ENCODE measurements around the gene MUS81.
"Not testable (repeated sequence)": the region's sequence is repeated elsewhere in the genome, so short reads cannot be mapped to it uniquely, and the experiment has no call there.

MUS81 gene

DNA sequence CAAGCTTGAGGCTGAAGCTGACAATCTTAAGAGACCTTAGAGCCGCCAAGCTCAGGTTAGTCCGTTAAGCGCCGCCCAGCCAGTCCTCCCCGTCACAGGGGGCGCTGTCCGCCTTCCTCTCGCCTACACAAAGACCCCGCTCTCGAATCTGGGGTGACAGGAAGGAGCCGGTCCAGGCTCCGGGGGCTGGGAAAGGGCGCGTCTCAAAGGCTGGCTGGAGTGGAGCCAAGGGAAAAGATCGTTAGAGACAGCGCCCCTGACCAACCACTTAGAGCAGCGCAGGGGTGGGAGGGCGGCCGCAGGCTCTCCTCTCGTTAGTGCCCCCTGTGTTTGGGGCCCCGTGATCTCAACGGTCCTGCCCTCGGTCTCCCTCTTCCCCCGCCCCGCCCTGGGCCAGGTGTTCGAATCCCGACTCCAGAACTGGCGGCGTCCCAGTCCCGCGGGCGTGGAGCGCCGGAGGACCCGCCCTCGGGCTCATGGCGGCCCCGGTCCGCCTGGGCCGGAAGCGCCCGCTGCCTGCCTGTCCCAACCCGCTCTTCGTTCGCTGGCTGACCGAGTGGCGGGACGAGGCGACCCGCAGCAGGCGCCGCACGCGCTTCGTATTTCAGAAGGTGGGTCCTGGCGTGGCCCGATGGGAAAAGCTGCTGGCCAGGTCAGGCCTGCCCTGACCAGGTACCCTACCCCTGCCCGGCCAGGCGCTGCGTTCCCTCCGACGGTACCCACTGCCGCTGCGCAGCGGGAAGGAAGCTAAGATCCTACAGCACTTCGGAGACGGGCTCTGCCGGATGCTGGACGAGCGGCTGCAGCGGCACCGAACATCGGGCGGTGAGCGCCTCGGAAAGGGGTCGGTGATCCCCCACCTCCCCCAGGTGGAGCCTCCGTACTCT is at the start of gene MUS81:
Gene MUS81 (plus strand): TSS at position 156 of the 887 bp plus-strand sequence. CDS start 321 bp downstream, at position 477.
- FAIRE-seq (peak; percentile 88), DNase-seq (ENCODE audit: extremely low spot score, insufficient read length, low read depth) (peak; percentile 88)

GRCh38 chr11:65811764-65812475 is 48.3 kb upstream of the MUS81 start:
- FAIRE-seq (no peak), DNase-seq (ENCODE audit: extremely low spot score, insufficient read length, low read depth) (no peak)

- FAIRE-seq (no peak), DNase-seq (ENCODE audit: extremely low spot score, insufficient read length, low read depth) (no peak)
These were observed 45.9 kb upstream of the MUS81 start for GRCh38 chr11:65814131-65814985.

- FAIRE-seq = no peak
- no peak for DNase-seq (ENCODE audit: extremely low spot score, insufficient read length, low read depth)
These were observed 45.2 kb upstream of the MUS81 start for GRCh38 chr11:65814986-65815565.

DNA sequence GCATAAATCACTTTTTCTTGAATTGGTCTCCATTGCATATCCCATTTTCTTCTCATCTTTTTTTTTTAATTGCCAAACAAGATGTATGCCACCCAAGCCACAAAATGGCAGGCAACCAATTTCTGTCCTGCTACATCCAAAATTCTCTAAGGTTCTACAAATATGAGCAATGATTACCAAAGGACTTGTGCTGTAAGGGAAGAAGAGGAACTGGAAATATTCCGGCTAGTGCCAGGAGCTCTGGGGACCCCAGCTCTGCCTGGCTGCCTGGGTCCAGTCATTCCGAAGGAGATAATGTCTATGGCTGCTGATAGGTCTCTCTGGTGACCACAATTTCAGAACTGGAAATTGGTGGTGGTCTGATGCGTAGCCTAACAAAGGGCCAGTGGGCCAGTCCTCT is 43.5 kb upstream of the MUS81 start:
- DNase-seq (ENCODE audit: extremely low spot score, insufficient read length, low read depth) (no peak), FAIRE-seq (no peak)

DNA sequence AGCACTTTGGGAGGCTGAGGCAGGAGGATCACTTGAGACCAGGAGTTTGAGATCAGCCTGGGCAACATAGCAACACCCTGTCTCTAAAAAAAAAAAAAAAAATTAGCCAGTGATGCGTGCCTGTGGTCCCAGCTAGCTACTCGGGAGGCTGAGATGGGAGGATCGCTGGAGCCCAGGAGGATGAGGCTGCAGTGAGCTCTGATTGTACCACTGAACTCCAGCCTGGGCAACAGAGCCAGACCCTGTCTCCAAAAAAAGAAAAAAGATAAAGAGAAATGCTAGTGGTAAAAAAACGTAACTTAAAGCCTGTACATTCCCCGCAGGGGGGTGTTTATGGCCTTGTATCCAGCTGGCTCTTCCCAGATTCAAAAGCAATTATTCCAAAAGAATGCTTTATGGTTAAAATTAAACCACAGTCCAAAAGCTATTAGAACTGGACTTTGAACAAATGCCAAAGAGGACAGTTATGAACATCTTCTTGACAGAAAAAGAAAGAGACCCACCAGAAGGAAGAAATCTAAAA is 42.9 kb upstream of the MUS81 start:
- FAIRE-seq = no peak
- no peak for DNase-seq (ENCODE audit: extremely low spot score, insufficient read length, low read depth)

DNA sequence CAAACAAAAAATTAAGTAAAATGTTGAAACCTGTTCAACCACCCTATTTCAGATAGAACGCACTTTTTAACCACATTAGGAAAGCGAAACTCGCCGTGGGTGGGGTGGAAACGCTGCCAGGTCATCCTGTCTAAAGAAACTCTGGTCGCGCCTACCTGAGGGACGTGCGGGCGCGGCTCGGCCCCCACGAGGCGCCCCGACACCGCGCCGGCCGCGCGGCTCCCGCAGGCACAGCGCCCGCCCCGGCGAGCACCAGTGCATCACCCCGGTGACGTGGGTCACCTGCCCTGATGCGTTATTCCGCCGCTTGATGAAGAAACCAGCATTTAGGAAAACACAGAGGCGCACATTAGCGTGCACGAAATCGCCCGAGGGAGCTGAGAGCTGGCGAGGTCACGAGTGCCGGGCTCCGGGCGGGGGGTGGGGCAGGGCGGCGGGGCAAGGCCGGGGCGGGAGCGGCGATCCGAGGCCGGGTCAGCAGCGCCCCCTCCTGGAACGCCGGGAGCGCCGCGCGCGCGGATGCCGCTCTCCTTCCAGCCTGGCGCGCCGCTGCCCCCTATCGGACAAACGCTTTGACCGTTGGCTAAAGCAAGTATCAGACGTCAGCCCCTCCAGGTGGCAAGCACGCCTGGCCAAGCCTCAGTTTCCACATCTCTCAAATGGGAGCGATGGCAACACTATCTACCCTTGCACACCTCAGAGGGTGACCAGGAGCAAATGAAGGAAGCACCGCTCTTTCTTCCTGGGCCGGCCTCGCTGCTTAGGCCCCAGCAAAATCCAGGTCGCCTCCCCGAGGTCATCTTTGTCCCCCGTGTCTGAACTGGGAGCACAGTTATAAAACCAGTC is 42.2 kb upstream of the MUS81 start:
- DNase-seq (ENCODE audit: extremely low spot score, insufficient read length, low read depth) (peak; percentile 91), FAIRE-seq (peak; percentile 80)

- no peak for DNase-seq (ENCODE audit: extremely low spot score, insufficient read length, low read depth)
- FAIRE-seq = no peak
These were observed 39.1 kb upstream of the MUS81 start for GRCh38 chr11:65821107-65821506.

GRCh38 chr11:65822776-65823528 is 37.3 kb upstream of the MUS81 start:
- no peak for DNase-seq (ENCODE audit: extremely low spot score, insufficient read length, low read depth)
- no peak for FAIRE-seq

- no peak for DNase-seq (ENCODE audit: extremely low spot score, insufficient read length, low read depth)
- FAIRE-seq = no peak
These were observed 33.1 kb upstream of the MUS81 start for GRCh38 chr11:65826984-65827735.

- DNase-seq (ENCODE audit: extremely low spot score, insufficient read length, low read depth) (no peak), FAIRE-seq (no peak)
These were observed 30.8 kb upstream of the MUS81 start for GRCh38 chr11:65829459-65829858.

- DNase-seq (ENCODE audit: extremely low spot score, insufficient read length, low read depth); FAIRE-seq: not testable (repeated sequence)
These were observed 28.0 kb upstream of the MUS81 start for GRCh38 chr11:65832231-65832630.

DNA sequence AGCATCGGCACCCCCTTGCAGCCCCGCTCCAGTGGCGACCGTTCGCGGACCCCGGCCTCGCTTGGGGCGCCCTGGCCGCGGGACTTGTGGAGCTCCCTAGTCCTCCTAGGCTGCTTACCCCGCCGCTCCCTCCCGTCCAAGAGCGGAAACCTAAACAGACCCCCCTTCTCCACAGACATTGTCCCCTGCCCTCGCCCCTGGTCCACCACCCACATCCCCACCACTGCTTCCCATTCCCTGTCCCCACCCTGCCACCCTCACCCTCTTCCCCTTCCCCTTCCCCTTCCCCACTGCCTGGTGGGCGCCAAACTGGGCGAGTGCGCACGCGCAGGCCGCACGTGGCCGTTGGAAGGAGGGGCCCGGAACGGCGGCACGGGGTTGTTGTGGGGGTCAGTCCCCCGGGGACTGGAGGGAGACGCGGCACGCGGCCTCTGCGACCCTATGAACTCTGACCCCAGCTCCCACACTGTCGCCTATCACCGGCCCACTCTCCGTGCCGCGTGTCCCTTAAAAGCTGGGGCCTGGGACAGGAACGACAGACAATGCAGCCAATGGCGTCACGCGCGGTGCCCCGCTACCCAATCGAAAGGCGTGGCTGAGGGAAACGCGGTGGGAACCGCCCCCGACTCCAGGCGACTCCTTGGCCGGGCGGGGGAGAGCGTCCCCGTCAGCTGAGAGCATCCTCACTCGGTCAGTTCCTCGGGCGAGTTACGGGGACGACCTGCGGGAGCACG is 26.8 kb upstream of the MUS81 start, which contains the start of gene SNX32:
Gene SNX32 (plus strand): TSS at position 667 of the 734 bp plus-strand sequence. CDS start 103 bp downstream, outside the sequence.
- peak; percentile 98 for FAIRE-seq
- DNase-seq (ENCODE audit: extremely low spot score, insufficient read length, low read depth) = peak; percentile 99

- no peak for DNase-seq (ENCODE audit: extremely low spot score, insufficient read length, low read depth)
These were observed 26.0 kb upstream of the MUS81 start for GRCh38 chr11:65834202-65834601.

GRCh38 chr11:65842144-65842543 is 18.1 kb upstream of the MUS81 start:
- FAIRE-seq = no peak
- DNase-seq (ENCODE audit: extremely low spot score, insufficient read length, low read depth) = no peak

More at GRCh38 chr11:65834202-65834601, 26.0 kb upstream of the MUS81 start:
- FAIRE-seq = no peak

GRCh38 chr11:65843811-65844210 is 16.4 kb upstream of the MUS81 start:
- FAIRE-seq (no peak), DNase-seq (ENCODE audit: extremely low spot score, insufficient read length, low read depth) (no peak)
